Lung (tissue), 12 donors: ENCODE results near the gene SLC41A3. TPM values are rescaled to one million over a fixed set of nuclear protein-coding genes. Genes with fewer than 3 reads are reported as not detected.

Experiments
- ATAC-seq: fragments of 200-7000 bp; cut with Tn5 transposase; one replicate; pipeline ENCODE4 v1.9.1; 2020; ENCODE audit warnings: moderate number of reproducible peaks; ENCODE audit not compliant: insufficient read depth, low FRiP score
- DNase-seq, 3 donors: peaks; one replicate each; pipeline ENCODE4 v3.0.0-alpha.2; 2013 to 2017
- H3K27ac ChIP-seq, 2 donors: one replicate each; pipeline ENCODE4 v1.5.1; 2013; ENCODE audit warnings: mild to moderate bottlenecking in 2 of 2, moderate library complexity in 2 of 2, control low read depth in 1 of 2, inconsistent platforms in 1 of 2, low read depth in 1 of 2, low read length in 1 of 2
- H3K27me3 ChIP-seq, 3 donors: one replicate each; pipeline ENCODE4 v1.5.1; 2013; ENCODE audit warnings: low read length in 2 of 3; ENCODE audit not compliant: control insufficient read depth in 3 of 3, insufficient read depth in 3 of 3
- H3K36me3 ChIP-seq, 4 donors: one replicate each; pipeline ENCODE4 v1.5.1; 2013; ENCODE audit warnings: low read length in 4 of 4, mild to moderate bottlenecking in 1 of 4, moderate library complexity in 1 of 4; ENCODE audit not compliant: control insufficient read depth in 4 of 4, insufficient read depth in 4 of 4
- H3K4me1 ChIP-seq, 5 donors: one replicate each; pipeline ENCODE4 v1.5.1; 2013; ENCODE audit warnings: low read length in 5 of 5, mild to moderate bottlenecking in 2 of 5, moderate library complexity in 1 of 5; ENCODE audit not compliant: control insufficient read depth in 5 of 5, insufficient read depth in 5 of 5
- H3K4me3 ChIP-seq: one replicate; pipeline ENCODE4 v1.5.1; 2013; ENCODE audit warnings: mild to moderate bottlenecking, control low read depth, moderate library complexity
- H3K9ac ChIP-seq, 2 donors: one replicate each; pipeline ENCODE4 v1.5.1; 2013; ENCODE audit warnings: low read length in 2 of 2, control low read depth in 1 of 2; ENCODE audit not compliant: insufficient read depth in 1 of 2
- H3K9me3 ChIP-seq, 4 donors: one replicate each; pipeline ENCODE4 v1.5.1; 2013; ENCODE audit warnings: low read length in 3 of 4, mild to moderate bottlenecking in 1 of 4, moderate library complexity in 1 of 4; ENCODE audit not compliant: control insufficient read depth in 4 of 4, insufficient read depth in 3 of 4
- WGBS, 2 donors: extraction: QIAGEN DNeasy Blood & Tissue Kit; methylation state at CpG; one replicate each; pipeline ENCODE4 v1.1.7; 2013; 5-methylcytosine and 5-hydroxymethylcytosine counted together
- polyA plus RNA-seq, 2 donors: library from polyadenylated mRNA; stranded (reverse); fragments of 200-250 nt; gene quantifications; one replicate each; pipeline ENCODE4 v1.2.1, GENCODE V29; 2013
- total RNA-seq, 2 donors: library from RNA; depleted of rRNA in 1 of 2; stranded (reverse); fragments of >200 nt in 1 of 2; gene quantifications; one replicate each; pipeline ENCODE4 v1.2.1, GENCODE V29; 2014 to 2021
- TF ChIP-seq, protein P1 (sequence below): IDR thresholded peaks from 2 replicates; pipeline ENCODE4 v1.5.1; 2012; ENCODE audit warnings: mild to moderate bottlenecking; ENCODE audit errors: control extremely low read depth, extremely low read depth
- donor health status: control.
- donor health status: control.
- donor health status: Bipolar disorder and iron deficiency.
- donor health status: healthy.
- donor health status: DM: yes; HTN: yes; CAD: no.

SLC41A3 gene
- total and polyA plus RNA-seq, 4 donors = 16.9 to 50.2 (median 34.8) TPM

- peaks cover 0 to 9% (median 0%) of the 10 kb centered on the region in 5 donors for H3K4me1 ChIP-seq
- 73 to 79% methylated on average over 10 of the region's 10 CpGs for WGBS, 2 donors
- no peak overlapping the region for H3K9ac ChIP-seq
- DNase-seq (no peak), ATAC-seq (no peak)
- no peaks in the 10 kb centered on the region for H3K27me3 ChIP-seq
- H3K27ac ChIP-seq = no peak overlapping the region
- no peaks in the 10 kb centered on the region for H3K36me3 ChIP-seq
- H3K9me3 ChIP-seq = peaks cover 0 to 9% (median 0%) of the 10 kb centered on the region in 4 donors
- H3K4me3 ChIP-seq = no peak overlapping the region
- TF ChIP-seq, protein P1, sequence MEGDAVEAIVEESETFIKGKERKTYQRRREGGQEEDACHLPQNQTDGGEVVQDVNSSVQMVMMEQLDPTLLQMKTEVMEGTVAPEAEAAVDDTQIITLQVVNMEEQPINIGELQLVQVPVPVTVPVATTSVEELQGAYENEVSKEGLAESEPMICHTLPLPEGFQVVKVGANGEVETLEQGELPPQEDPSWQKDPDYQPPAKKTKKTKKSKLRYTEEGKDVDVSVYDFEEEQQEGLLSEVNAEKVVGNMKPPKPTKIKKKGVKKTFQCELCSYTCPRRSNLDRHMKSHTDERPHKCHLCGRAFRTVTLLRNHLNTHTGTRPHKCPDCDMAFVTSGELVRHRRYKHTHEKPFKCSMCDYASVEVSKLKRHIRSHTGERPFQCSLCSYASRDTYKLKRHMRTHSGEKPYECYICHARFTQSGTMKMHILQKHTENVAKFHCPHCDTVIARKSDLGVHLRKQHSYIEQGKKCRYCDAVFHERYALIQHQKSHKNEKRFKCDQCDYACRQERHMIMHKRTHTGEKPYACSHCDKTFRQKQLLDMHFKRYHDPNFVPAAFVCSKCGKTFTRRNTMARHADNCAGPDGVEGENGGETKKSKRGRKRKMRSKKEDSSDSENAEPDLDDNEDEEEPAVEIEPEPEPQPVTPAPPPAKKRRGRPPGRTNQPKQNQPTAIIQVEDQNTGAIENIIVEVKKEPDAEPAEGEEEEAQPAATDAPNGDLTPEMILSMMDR = no peak
Measured at GRCh38 chr3:126101521-126101982, 17.6 kb upstream of the SLC41A3 start.

- Histone ChIP-seq H3K4me1 (peaks cover 0 to 9% (median 0%) of the 10 kb centered on the region in 5 donors), H3K27me3 (no peaks in the 10 kb centered on the region), H3K36me3 (no peaks in the 10 kb centered on the region), H3K9me3 (peaks cover 0 to 9% (median 0%) of the 10 kb centered on the region in 4 donors), H3K9ac (no peak overlapping the region), H3K4me3 (no peak overlapping the region), H3K27ac (peak overlapping the region in 1 of 2 donors; percentile 18)
- WGBS, 2 donors = 88 to 89% methylated on average over 18 of the region's 18 CpGs
- TF ChIP-seq, protein P1 = no peak
- ATAC-seq (no peak), DNase-seq (no peak)
Measured at GRCh38 chr3:126100634-126101301, 16.8 kb upstream of the SLC41A3 start.

DNA sequence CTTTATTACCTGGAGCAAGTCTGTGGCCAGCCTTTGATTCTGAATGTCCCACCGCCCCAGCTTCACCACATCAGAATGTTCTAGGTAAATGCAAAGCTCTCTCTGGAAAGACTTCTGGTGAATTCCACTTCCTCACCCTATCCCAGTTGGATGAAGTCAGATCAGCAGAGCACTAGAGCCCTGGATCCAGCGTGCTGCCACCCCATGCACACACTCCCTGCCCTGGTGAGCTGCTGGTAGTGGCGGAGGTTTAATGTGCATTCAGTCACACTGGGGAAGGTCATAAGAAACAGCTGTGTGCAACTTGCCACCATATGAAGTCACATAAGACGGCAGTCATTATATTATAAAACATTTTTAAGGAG, 16.3 kb upstream of the SLC41A3 start:
- Histone ChIP-seq H3K27ac (no peak overlapping the region), H3K9ac (no peak overlapping the region), H3K4me3 (no peak overlapping the region), H3K27me3 (no peaks in the 10 kb centered on the region), H3K4me1 (peaks cover 0 to 9% (median 0%) of the 10 kb centered on the region in 5 donors), H3K9me3 (peaks cover 0 to 9% (median 0%) of the 10 kb centered on the region in 4 donors), H3K36me3 (no peaks in the 10 kb centered on the region)
- no peak for ATAC-seq
- 90 to 96% methylated on average over 4 of the region's 4 CpGs for WGBS, 2 donors
- DNase-seq = no peak
- TF ChIP-seq, protein P1 = no peak
